ENCODE measurements around the gene SLC16A6.
"Not testable (repeated sequence)": the region's sequence is repeated elsewhere in the genome, so short reads cannot be mapped to it uniquely, and the experiment has no call there.

SLC16A6 gene

GRCh38 chr17:68289936-68290267 is 1.0 kb downstream of the SLC16A6 start:
- DNase-seq (ENCODE audit: low read depth), result no peak

- no peak for DNase-seq (ENCODE audit: low read depth)
Measured at GRCh38 chr17:68289473-68289872, 1.5 kb downstream of the SLC16A6 start.

- no peak for DNase-seq (ENCODE audit: low read depth)
Measured at GRCh38 chr17:68288804-68289203, 2.1 kb downstream of the SLC16A6 start.

GRCh38 chr17:68288375-68288774 is 2.6 kb downstream of the SLC16A6 start:
- DNase-seq (ENCODE audit: low read depth), result no peak

DNA sequence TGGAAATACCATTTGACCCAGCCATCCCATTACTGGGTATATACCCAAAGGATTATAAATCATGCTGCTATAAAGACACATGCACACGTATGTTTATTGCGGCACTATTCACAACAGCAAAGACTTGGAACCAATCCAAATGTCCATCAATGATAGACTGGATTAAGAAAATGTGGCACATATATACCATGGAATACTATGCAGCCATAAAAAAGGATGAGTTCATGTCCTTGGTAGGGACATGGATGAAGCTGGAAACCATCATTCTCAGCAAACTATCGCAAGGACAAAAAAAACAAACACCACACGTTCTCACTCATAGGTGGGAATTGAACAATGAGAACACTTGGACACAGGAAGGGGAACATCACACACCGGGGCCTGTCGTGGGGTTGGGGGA is 9.0 kb downstream of the SLC16A6 start:
- not testable (repeated sequence) for DNase-seq (ENCODE audit: low read depth)

GRCh38 chr17:68277807-68278206 is 13.1 kb downstream of the SLC16A6 start:
- no peak for DNase-seq (ENCODE audit: low read depth)

GRCh38 chr17:68276339-68276738 is 14.6 kb downstream of the SLC16A6 start:
- not testable (repeated sequence) for DNase-seq (ENCODE audit: low read depth)

DNA sequence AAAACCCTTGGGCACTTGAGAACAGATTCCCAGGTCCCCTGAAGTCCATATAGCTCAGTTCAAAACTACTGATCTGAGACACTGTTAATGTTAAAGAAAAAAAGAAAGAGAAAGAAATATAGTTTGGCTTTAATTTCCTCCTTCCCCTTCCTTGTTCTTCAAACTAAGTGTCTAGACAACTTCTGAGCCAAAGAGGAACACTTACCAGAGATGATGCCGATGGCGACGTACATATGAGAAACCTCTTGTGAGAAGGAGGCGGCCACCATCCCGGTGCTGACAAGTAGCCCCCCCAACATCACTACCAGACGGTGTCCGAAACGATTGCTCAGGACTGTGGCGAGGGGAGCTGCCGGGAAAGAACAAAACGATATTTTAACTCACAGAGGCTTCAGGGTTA is 17.2 kb downstream of the SLC16A6 start:
- DNase-seq (ENCODE audit: low read depth), result no peak

GRCh38 chr17:68265833-68266232 is 25.1 kb downstream of the SLC16A6 start:
- not testable (repeated sequence) for DNase-seq (ENCODE audit: low read depth)

GRCh38 chr17:68263101-68263681 is 27.7 kb downstream of the SLC16A6 start:
- DNase-seq (ENCODE audit: low read depth), result not testable (repeated sequence)

- DNase-seq (ENCODE audit: low read depth), result not testable (repeated sequence)
Measured at GRCh38 chr17:68262467-68262866, 28.5 kb downstream of the SLC16A6 start.

DNA sequence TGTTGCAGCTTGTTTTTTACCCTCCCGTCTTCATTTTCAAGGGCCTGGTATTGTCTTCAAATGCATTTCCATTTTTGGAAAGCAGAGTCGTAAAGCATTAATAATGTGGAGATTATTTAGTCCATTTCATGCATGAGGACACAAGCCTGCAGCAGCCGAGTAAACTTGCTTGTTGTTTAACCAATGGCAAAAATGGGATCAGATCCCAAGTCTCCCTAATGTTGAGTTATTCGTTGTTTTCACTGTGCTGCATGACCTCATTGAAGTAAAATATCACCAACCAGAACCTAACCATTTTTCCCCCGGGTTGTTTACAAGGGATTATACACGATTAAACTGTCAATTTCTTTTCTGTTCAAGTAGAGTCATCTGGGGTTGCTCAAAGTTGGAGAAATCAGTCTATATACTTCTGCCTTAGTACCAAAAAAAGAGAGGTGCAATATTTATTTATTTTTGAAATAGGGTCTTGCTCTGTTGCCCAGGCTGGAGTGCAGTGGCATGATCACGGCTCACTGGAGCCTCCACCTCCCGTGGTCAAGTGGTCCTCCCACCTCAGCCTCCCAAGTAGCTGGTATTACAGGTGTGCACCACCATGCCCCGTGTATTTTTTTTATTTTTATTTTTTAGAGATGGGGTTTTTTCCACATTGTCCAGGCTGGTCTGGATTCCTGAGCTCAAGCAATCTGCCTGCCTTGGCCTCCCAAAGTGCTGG is 30.7 kb downstream of the SLC16A6 start:
- no peak for DNase-seq (ENCODE audit: low read depth)

DNA sequence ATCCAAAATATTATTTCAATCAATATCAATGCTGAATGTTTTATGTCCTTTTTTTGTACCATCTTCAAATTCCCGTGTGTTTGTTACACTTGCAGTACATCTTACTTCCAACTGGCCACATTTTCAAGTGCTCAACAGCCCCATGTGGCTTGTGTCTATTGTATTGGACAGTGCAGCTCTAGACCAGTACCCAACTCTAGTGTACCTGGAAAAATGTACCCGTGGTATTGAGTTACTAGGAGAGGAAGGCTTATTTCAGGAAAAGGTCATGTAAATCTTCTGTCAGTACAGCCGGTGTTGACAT is 31.3 kb downstream of the SLC16A6 start:
- not testable (repeated sequence) for DNase-seq (ENCODE audit: low read depth)

DNA sequence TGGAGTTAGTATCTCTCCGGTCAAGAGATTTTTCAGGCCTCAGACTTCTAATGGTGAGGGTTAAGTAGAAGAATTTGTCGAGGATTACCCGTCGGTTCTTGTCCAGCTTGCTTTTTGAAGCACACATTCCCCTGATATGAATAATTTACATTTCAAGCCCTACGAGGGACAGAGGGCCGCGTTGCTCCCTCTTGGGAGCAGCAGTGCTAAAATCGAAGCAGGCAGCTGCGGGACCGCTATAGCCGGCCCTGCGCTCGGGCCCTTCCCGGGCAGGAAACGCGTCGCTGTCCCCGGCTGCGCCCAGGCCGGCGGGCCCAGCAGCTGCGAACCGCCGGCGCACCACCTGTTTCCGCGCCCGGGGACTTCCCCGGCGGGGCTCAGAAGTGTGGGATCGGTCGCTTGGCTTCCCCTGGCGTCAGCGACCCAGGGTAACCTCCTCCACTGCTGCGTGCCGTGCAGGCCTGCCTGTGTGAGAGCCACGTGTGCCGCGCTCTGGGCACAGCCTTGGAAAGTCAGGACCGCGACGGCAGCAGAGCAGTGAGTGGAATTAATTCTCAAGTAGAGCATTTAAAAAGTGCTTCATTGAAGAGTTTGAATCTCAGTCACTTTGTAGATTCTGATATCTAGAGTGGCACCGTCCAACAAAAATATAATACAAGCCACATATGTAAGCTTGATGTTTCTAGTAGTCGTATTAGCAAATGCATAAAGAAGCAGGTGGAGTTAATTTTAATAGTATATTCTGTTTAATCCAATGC is 31.9 kb downstream of the SLC16A6 start:
- DNase-seq (ENCODE audit: low read depth), result peak; percentile 11

- DNase-seq (ENCODE audit: low read depth), result no peak
Measured at GRCh38 chr17:68257934-68258333, 33.0 kb downstream of the SLC16A6 start.

GRCh38 chr17:68256701-68257100 is 34.2 kb downstream of the SLC16A6 start:
- DNase-seq (ENCODE audit: low read depth), result not testable (repeated sequence)

GRCh38 chr17:68255731-68256538 is 35.0 kb downstream of the SLC16A6 start:
- DNase-seq (ENCODE audit: low read depth), result no peak

DNA sequence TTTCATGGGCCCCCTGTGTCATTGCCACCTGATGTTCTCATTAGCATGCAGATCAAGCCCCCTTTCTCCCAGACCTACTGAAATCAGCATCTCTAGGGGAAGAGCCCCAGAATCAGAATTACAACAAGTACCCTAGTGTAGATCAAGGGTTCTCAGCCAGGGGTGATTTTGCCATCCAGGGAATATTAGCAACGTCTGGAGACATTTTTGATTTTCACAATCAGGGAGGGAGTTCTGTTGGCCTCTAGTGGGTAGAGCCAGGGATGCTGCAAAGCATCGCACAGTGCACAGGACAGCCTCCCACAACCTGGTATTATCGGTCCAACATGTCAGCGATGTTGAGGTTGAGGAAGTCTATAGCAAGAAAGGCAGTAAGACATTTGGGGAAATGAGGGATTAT is 35.8 kb downstream of the SLC16A6 start:
- DNase-seq (ENCODE audit: low read depth), result no peak

- DNase-seq (ENCODE audit: low read depth), result not testable (repeated sequence)
Measured at GRCh38 chr17:68253426-68253825, 37.5 kb downstream of the SLC16A6 start.

DNA sequence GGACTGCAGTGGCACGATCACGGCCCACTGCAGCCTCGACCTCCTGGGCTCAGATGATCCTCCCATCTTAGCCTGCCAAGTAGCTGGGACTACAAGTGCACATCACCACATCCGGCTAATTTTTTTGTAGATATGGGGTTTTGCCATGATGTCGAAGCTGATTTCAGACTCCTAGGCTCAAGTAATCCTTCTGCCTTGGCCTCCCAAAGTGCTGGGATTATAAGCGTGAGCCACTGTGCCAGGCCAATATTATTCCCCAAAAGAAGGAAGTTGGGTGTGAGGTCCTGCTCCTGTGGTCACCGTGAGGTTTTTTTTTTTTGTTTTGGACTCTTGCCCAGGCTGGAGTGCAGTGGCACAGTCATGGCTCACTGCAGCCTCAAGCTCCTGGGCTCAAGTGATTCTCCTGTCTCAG is 41.6 kb downstream of the SLC16A6 start:
- DNase-seq (ENCODE audit: low read depth), result no peak

GRCh38 chr17:68248891-68249290 is 42.0 kb downstream of the SLC16A6 start:
- no peak for DNase-seq (ENCODE audit: low read depth)

- peak; percentile 48 for DNase-seq (ENCODE audit: low read depth)
Measured at GRCh38 chr17:68248199-68248825, 42.6 kb downstream of the SLC16A6 start.
